ENCODE measurements around the gene ZNF324.

ZNF324 gene

GRCh38 chr19:58491393-58491792 lies 24.5 kb downstream of the ZNF324 start:
- Histone ChIP-seq H3K4me3 (replicated peaks; ENCODE audit: insufficient read depth, low read length) (no peak overlapping the region), H3K27me3 (ENCODE audit: insufficient read depth, poor library complexity, severe bottlenecking) (no peaks in the 10 kb centered on the region), H3K27ac (replicated peaks) (no peak overlapping the region)
- TF ChIP-seq SPI1 (IDR thresholded peaks at IDR 0.05; ENCODE audit: borderline replicate concordance, low read depth) (no peak), POLR2AphosphoS5 (IDR thresholded peaks at IDR 0.05; ENCODE audit: low read depth) (no peak), GABPA (IDR thresholded peaks at IDR 0.05; ENCODE audit: low read depth) (no peak), CTCF (IDR thresholded peaks at IDR 0.05; ENCODE audit: insufficient read depth, low read length) (no peak), REST (IDR thresholded peaks at IDR 0.05; ENCODE audit: insufficient replicate concordance, low read depth) (no peak)
- no peak for DNase-seq (ENCODE audit: low read depth in 1 of 2, low spot score in 1 of 2)

- TF ChIP-seq CTCF (IDR thresholded peaks at IDR 0.05; ENCODE audit: insufficient read depth, low read length) (no peak), REST (IDR thresholded peaks at IDR 0.05; ENCODE audit: insufficient replicate concordance, low read depth) (no peak), POLR2AphosphoS5 (IDR thresholded peaks at IDR 0.05; ENCODE audit: low read depth) (no peak), SPI1 (IDR thresholded peaks at IDR 0.05; ENCODE audit: borderline replicate concordance, low read depth) (no peak), GABPA (IDR thresholded peaks at IDR 0.05; ENCODE audit: low read depth) (no peak)
- H3K4me3 ChIP-seq (replicated peaks; ENCODE audit: insufficient read depth, low read length), result no peak overlapping the region
- no peak overlapping the region for H3K27ac ChIP-seq (replicated peaks)
Measured at GRCh38 chr19:58492265-58492664, 25.4 kb downstream of the ZNF324 start.

GRCh38 chr19:58497634-58498170 lies 30.8 kb downstream of the ZNF324 start:
- H3K4me3 ChIP-seq (replicated peaks; ENCODE audit: insufficient read depth, low read length), result no peak overlapping the region
- TF ChIP-seq REST (IDR thresholded peaks at IDR 0.05; ENCODE audit: insufficient replicate concordance, low read depth) (no peak), SPI1 (IDR thresholded peaks at IDR 0.05; ENCODE audit: borderline replicate concordance, low read depth) (no peak), POLR2AphosphoS5 (IDR thresholded peaks at IDR 0.05; ENCODE audit: low read depth) (no peak), CTCF (IDR thresholded peaks at IDR 0.05; ENCODE audit: insufficient read depth, low read length) (no peak), GABPA (IDR thresholded peaks at IDR 0.05; ENCODE audit: low read depth) (no peak)
- DNase-seq (ENCODE audit: low read depth in 1 of 2, low spot score in 1 of 2), result no peak
- no peak overlapping the region for H3K27ac ChIP-seq (replicated peaks)
- no peaks in the 10 kb centered on the region for H3K27me3 ChIP-seq (ENCODE audit: insufficient read depth, poor library complexity, severe bottlenecking)

More at GRCh38 chr19:58492265-58492664, 25.4 kb downstream of the ZNF324 start:
- no peak for DNase-seq (ENCODE audit: low read depth in 1 of 2, low spot score in 1 of 2)
- no peaks in the 10 kb centered on the region for H3K27me3 ChIP-seq (ENCODE audit: insufficient read depth, poor library complexity, severe bottlenecking)

All from HL-60 (cell line).